Loucy (cell line): ENCODE data around the gene ZNF436.

Source experiments
- H2AFZ ChIP-seq: fragments of 200-600 bp; sonication (generic); 2 replicates; pipeline ENCODE4 v1.6.0; 2016; ENCODE audit warnings: antibody characterized with exemption, mild to moderate bottlenecking, low read length, moderate library complexity
- H3F3A ChIP-seq: fragments of 200-600 bp; 2 replicates; pipeline ENCODE4 v1.6.0; 2016; ENCODE audit warnings: antibody characterized with exemption, low read depth, mild to moderate bottlenecking
- H3K27me3 ChIP-seq: fragments of 200-600 bp; sonication (generic); 2 replicates; pipeline ENCODE4 v1.6.1; 2014; ENCODE audit warnings: low read length, mild to moderate bottlenecking; ENCODE audit not compliant: insufficient read depth, poor library complexity, severe bottlenecking
- H3K36me3 ChIP-seq: fragments of 200-600 bp; sonication (generic); 2 replicates; pipeline ENCODE4 v1.6.1; 2016; ENCODE audit warnings: low read length; ENCODE audit not compliant: insufficient read depth
- H3K4me1 ChIP-seq: fragments of 200-600 bp; sonication (generic); 2 replicates; pipeline ENCODE4 v1.5.1; 2014; ENCODE audit warnings: low read length, mild to moderate bottlenecking; ENCODE audit not compliant: insufficient read depth, poor library complexity, severe bottlenecking
- H3K4me2 ChIP-seq: fragments of 200-600 bp; sonication (generic); 2 replicates; pipeline ENCODE4 v1.6.0; 2014; ENCODE audit warnings: antibody characterized with exemption, low read length, low read depth, mild to moderate bottlenecking; ENCODE audit not compliant: poor library complexity, severe bottlenecking
- H3K4me3 ChIP-seq: fragments of 200-600 bp; sonication (generic); 2 replicates; pipeline ENCODE4 v1.5.1; 2014; ENCODE audit warnings: low read length, mild to moderate bottlenecking, mixed read lengths; ENCODE audit not compliant: poor library complexity, severe bottlenecking
- H3K79me2 ChIP-seq: fragments of 200-600 bp; sonication (generic); 2 replicates; pipeline ENCODE4 v1.6.1; 2014; ENCODE audit warnings: low read length; ENCODE audit not compliant: insufficient read depth
- H3K9ac ChIP-seq: fragments of 200-600 bp; sonication (generic); 2 replicates; pipeline ENCODE4 v1.6.0; 2014; ENCODE audit warnings: mild to moderate bottlenecking, low read depth, low read length, moderate library complexity; ENCODE audit not compliant: poor library complexity, severe bottlenecking
- H3K9me2 ChIP-seq: fragments of 200-600 bp; sonication (generic); replicated peaks from 2 replicates; pipeline ENCODE4 v1.6.1; 2016; ENCODE audit warnings: low read depth, low read length, mixed read lengths
- H3K9me3 ChIP-seq: fragments of 200-600 bp; sonication (generic); 2 replicates; pipeline ENCODE4 v1.6.1; 2014; ENCODE audit warnings: mild to moderate bottlenecking, antibody characterized with exemption, low read length, low read depth; ENCODE audit not compliant: insufficient read depth
- H4K20me1 ChIP-seq: fragments of 200-600 bp; sonication (generic); 2 replicates; pipeline ENCODE4 v1.6.0; 2014; ENCODE audit warnings: antibody characterized with exemption, low read length, mild to moderate bottlenecking; ENCODE audit not compliant: insufficient read depth, poor library complexity, severe bottlenecking
- CTCF ChIP-seq: fragments of 200-600 bp; sonication (generic); conservative IDR thresholded peaks from 2 replicates; pipeline ENCODE4 v1.5.1; 2014; ENCODE audit warnings: mild to moderate bottlenecking, antibody characterized with exemption, low read length
- EZH2phosphoT487 ChIP-seq: fragments of 200-600 bp; IDR thresholded peaks from 2 replicates; pipeline ENCODE4 v1.6.1; 2018; ENCODE audit warnings: antibody characterized with exemption, mild to moderate bottlenecking, moderate library complexity, borderline replicate concordance

ZNF436 gene

GRCh38 chr1:23405946-23406345, 36.3 kb upstream of the ZNF436 start:
- no peak overlapping the region for H3K4me2 ChIP-seq
- H3K4me3 ChIP-seq = no peak overlapping the region
- no peak for TF ChIP-seq EZH2phosphoT487
- no peak for TF ChIP-seq CTCF
- no peaks in the 10 kb centered on the region for H3K27me3 ChIP-seq
- H3K9me3 ChIP-seq = no peaks in the 10 kb centered on the region
- H3K79me2 ChIP-seq = no peaks in the 10 kb centered on the region
- H3K9ac ChIP-seq = no peak overlapping the region
- H4K20me1 ChIP-seq = no peaks in the 10 kb centered on the region
- H2AFZ ChIP-seq = no peak overlapping the region
- H3K9me2 ChIP-seq = no peaks in the 10 kb centered on the region
- H3F3A ChIP-seq = no peaks in the 10 kb centered on the region
- peaks cover 13% of the 10 kb centered on the region for H3K4me1 ChIP-seq
- H3K36me3 ChIP-seq = no peaks in the 10 kb centered on the region

- H3K36me3 ChIP-seq = no peaks in the 10 kb centered on the region
- peak overlapping the region; percentile 86 for H2AFZ ChIP-seq
- H3K27me3 ChIP-seq = no peaks in the 10 kb centered on the region
- H3K4me1 ChIP-seq = peaks cover 13% of the 10 kb centered on the region
- H3K4me3 ChIP-seq = peak overlapping the region; percentile 61
- H3K9me2 ChIP-seq = no peaks in the 10 kb centered on the region
- TF ChIP-seq EZH2phosphoT487 (no peak), CTCF (peak; percentile 95)
- H3F3A ChIP-seq = no peaks in the 10 kb centered on the region
- H3K79me2 ChIP-seq = no peaks in the 10 kb centered on the region
- no peaks in the 10 kb centered on the region for H3K9me3 ChIP-seq
- H4K20me1 ChIP-seq = no peaks in the 10 kb centered on the region
- peak overlapping the region; percentile 70 for H3K4me2 ChIP-seq
- peak overlapping the region; percentile 52 for H3K9ac ChIP-seq
Observed at GRCh38 chr1:23403735-23404486, 34.3 kb upstream of the ZNF436 start.

- TF ChIP-seq CTCF (no peak), EZH2phosphoT487 (no peak)
- H3K4me3 ChIP-seq = peak overlapping the region; percentile 61
- no peaks in the 10 kb centered on the region for H4K20me1 ChIP-seq
- H3K9me3 ChIP-seq = no peaks in the 10 kb centered on the region
- H3K36me3 ChIP-seq = no peaks in the 10 kb centered on the region
- peak overlapping the region; percentile 86 for H2AFZ ChIP-seq
- H3K4me1 ChIP-seq = peaks cover 13% of the 10 kb centered on the region
- no peaks in the 10 kb centered on the region for H3F3A ChIP-seq
- H3K79me2 ChIP-seq = no peaks in the 10 kb centered on the region
- peak overlapping the region; percentile 52 for H3K9ac ChIP-seq
- peak overlapping the region; percentile 70 for H3K4me2 ChIP-seq
- H3K27me3 ChIP-seq = no peaks in the 10 kb centered on the region
- no peaks in the 10 kb centered on the region for H3K9me2 ChIP-seq
Observed at GRCh38 chr1:23403355-23403734, 33.7 kb upstream of the ZNF436 start.
